Non-pigmented ciliary epithelial cell (primary cell): ENCODE data around the gene KNCN.
A peak's percentile ranks its signal among the peaks of the same experiment; 100 is the strongest.

Experiments
- DNase-seq: peaks from one replicate; pipeline ENCODE4 v3.0.0-alpha.2; 2010; ENCODE audit warnings: low read depth

Gene KNCN

GRCh38 chr1:46523496-46524353 is 27.7 kb downstream of the KNCN start:
- no peak for DNase-seq

GRCh38 chr1:46522969-46523320 is 28.5 kb downstream of the KNCN start:
- DNase-seq: no peak

GRCh38 chr1:46522184-46522968 is 29.1 kb downstream of the KNCN start:
- no peak for DNase-seq

- DNase-seq: no peak
These were observed 30.0 kb downstream of the KNCN start for GRCh38 chr1:46521414-46521813.

- peak; percentile 64 for DNase-seq
These were observed 31.2 kb downstream of the KNCN start for GRCh38 chr1:46520063-46520911.

- no peak for DNase-seq
These were observed 32.2 kb downstream of the KNCN start for GRCh38 chr1:46519209-46519608.

GRCh38 chr1:46517932-46518498 is 33.4 kb downstream of the KNCN start:
- no peak for DNase-seq

- DNase-seq: no peak
These were observed 34.3 kb downstream of the KNCN start for GRCh38 chr1:46517010-46517600.

- no peak for DNase-seq
These were observed 35.1 kb downstream of the KNCN start for GRCh38 chr1:46516200-46516950.

GRCh38 chr1:46515576-46515975 is 35.9 kb downstream of the KNCN start:
- no peak for DNase-seq

GRCh38 chr1:46513536-46513935 is 37.9 kb downstream of the KNCN start:
- DNase-seq: no peak

GRCh38 chr1:46512792-46513190 is 38.7 kb downstream of the KNCN start:
- DNase-seq: no peak

GRCh38 chr1:46512135-46512791 is 39.2 kb downstream of the KNCN start:
- DNase-seq: no peak

GRCh38 chr1:46510998-46511365 is 40.5 kb downstream of the KNCN start:
- no peak for DNase-seq

GRCh38 chr1:46510341-46510997 is 41.0 kb downstream of the KNCN start:
- no peak for DNase-seq

- DNase-seq: no peak
These were observed 42.7 kb downstream of the KNCN start for GRCh38 chr1:46508757-46509156.

- no peak for DNase-seq
These were observed 44.8 kb downstream of the KNCN start for GRCh38 chr1:46506470-46507219.

- no peak for DNase-seq
These were observed 48.0 kb downstream of the KNCN start for GRCh38 chr1:46503421-46503820.

- no peak for DNase-seq
These were observed 49.9 kb downstream of the KNCN start for GRCh38 chr1:46501528-46501927.
